ENCODE measurements around the gene GAL. TPM values are rescaled to one million over a fixed set of nuclear protein-coding genes. Genes with fewer than 3 reads are reported as not detected.

Gene GAL
- total and polyA plus RNA-seq, 8 donors: 0.38 to 6.3 (median 0.98) TPM

GRCh38 chr11:68682531-68682961 lies 1.8 kb upstream of the GAL start:
- 69 to 76% methylated on average over 9 of the region's 9 CpGs for WGBS, 2 donors
- no peak for TF ChIP-seq CTCF (IDR thresholded peaks at IDR 0.05)
- FAIRE-seq: no peak
- no peaks in the 10 kb centered on the region for H3K36me3 ChIP-seq
- H3K4me1 ChIP-seq: peaks cover 0 to 9% (median 0%) of the 10 kb centered on the region in 3 donors
- no peak overlapping the region for H3K4me3 ChIP-seq
- H3K9me3 ChIP-seq: no peaks in the 10 kb centered on the region
- no peak for ATAC-seq
- H3K27me3 ChIP-seq: peaks cover 0 to 14% (median 4%) of the 10 kb centered on the region in 4 donors
- DNase-seq: no peak
- intact Hi-C loops (cut with DNase I): no loop called here
- H3K27ac ChIP-seq: no peak overlapping the region

- H3K36me3 ChIP-seq: no peaks in the 10 kb centered on the region
- FAIRE-seq (no peak), DNase-seq (no peak), ATAC-seq (no peak)
- H3K4me3 ChIP-seq: no peak overlapping the region
- H3K27me3 ChIP-seq: peaks cover 0 to 14% (median 4%) of the 10 kb centered on the region in 4 donors
- WGBS, 2 donors: 74 to 84% methylated on average over 7 of the region's 7 CpGs
- no peaks in the 10 kb centered on the region for H3K9me3 ChIP-seq
- peaks cover 0 to 9% (median 0%) of the 10 kb centered on the region in 3 donors for H3K4me1 ChIP-seq
- no peak for TF ChIP-seq CTCF (IDR thresholded peaks at IDR 0.05)
- H3K27ac ChIP-seq: no peak overlapping the region
- intact Hi-C loops (cut with DNase I): no loop called here
These were observed 1.2 kb upstream of the GAL start for GRCh38 chr11:68683121-68683520.

DNA sequence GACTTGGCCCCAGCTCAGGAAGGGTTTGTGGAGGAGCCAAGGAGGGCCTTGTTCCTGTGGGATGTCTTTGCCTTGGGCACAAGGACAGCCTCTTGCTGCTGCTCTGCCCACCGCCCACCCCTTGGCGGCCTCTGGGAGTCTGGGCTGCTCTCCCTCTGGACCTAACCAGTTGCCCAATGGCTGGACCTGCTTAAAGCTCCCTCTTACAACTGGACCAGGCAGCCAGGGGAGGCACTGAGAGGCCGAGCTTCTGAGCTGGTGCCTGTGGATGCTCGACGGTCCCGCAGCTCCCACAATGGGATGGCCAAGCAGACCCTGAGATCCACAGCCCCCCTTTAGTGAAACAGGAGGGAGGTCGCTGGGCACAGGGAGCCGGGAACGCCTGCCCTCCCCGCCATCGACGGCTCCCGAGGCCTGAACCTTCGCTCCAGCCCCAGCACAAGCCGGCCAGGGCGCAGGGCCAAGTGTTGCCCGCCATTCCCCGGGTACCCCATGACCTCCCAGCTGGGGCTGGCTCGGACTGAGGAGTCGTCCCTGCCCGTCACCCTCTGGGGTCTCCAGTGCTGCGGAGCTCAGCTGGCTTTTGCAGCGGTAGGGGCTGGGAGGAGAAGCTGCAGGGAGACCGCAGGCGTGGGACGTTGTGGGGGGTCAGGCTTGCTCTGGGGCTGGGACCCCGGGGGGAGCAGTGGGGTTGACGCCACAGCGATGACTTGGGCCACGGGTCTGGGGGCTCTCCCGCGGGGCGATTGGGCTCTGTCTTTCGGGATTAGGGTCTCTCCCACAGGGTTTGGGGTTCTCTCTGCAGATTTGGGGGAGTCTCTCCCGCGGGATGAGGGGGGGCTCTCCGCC lies 584 bp upstream of the GAL start:
- ATAC-seq: no peak

GRCh38 chr11:68685656-68686380 lies 1.5 kb downstream of the GAL start:
- H3K4me3 ChIP-seq: no peak overlapping the region
- DNase-seq (no peak), FAIRE-seq (no peak), ATAC-seq (no peak)
- no peak overlapping the region for H3K27ac ChIP-seq
- intact Hi-C loops (cut with DNase I): no loop called here
- peaks cover 0 to 9% (median 0%) of the 10 kb centered on the region in 3 donors for H3K4me1 ChIP-seq
- H3K27me3 ChIP-seq: peaks cover 0 to 14% (median 4%) of the 10 kb centered on the region in 4 donors
- no peaks in the 10 kb centered on the region for H3K36me3 ChIP-seq
- no peaks in the 10 kb centered on the region for H3K9me3 ChIP-seq
- WGBS, 2 donors: 90 to 95% methylated on average over 18 of the region's 18 CpGs
- no peak for TF ChIP-seq CTCF (IDR thresholded peaks at IDR 0.05)

More for the DNA sequence above, 584 bp upstream of the GAL start:
- Histone ChIP-seq H3K27me3 (peaks cover 0 to 14% (median 4%) of the 10 kb centered on the region in 4 donors), H3K4me1 (peaks cover 0 to 9% (median 0%) of the 10 kb centered on the region in 3 donors), H3K9me3 (no peaks in the 10 kb centered on the region), H3K36me3 (no peaks in the 10 kb centered on the region), H3K4me3 (peak overlapping the region in 2 of 4 donors; percentile 29 to 51), H3K27ac (no peak overlapping the region)
- intact Hi-C loops (cut with DNase I): no loop called here
- TF ChIP-seq CTCF (IDR thresholded peaks at IDR 0.05): no peak
- no peak for FAIRE-seq
- WGBS, 2 donors: 35 to 40% methylated on average over 34 to 37 of the region's 37 CpGs
- peak in 1 of 6 donors; percentile 36 for DNase-seq

All from pancreas (tissue), 10 donors.